ENCODE data around the gene ZNF362.

DNA sequence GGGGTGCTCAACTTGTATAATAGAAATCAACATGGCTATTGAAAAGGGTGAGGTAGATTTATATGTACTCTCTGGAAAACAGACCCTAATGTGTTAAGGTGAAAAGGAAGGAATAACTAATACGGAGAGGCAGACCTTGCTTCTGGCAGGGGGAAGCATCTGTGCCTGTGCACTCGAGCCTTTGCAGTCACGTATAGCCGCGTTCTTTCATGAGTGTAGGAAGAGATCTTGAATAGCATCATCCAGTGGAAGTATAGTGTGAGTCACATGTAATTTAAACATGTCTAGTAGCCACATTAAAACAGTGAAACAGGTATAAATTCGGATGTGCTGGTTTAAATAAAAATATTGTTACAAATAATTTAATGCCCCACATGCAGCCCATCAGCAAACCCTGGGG is 61.7 kb downstream of the ZNF362 start:
- no peak for TF ChIP-seq CTCF (IDR thresholded peaks at IDR 0.05)
- no peak for TF ChIP-seq POLR2A (IDR thresholded peaks at IDR 0.05)

Data from adrenal gland (tissue), 5 donors.